A549 treated with Mapracorat at 1 μM for 4 hours (cell line): ENCODE measurements around the gene PCDHB14. TPM values are rescaled to one million over a fixed set of nuclear protein-coding genes. Genes with fewer than 3 reads are reported as not detected.

Source experiments
- total RNA-seq: library from RNA; stranded (reverse); fragments of 200-300 nt; extraction: Qiagen RNA extraction; gene quantifications from 5 replicates; pipeline ENCODE4 v1.2.3, GENCODE V29; 2022

PCDHB14 gene
- 0.05 to 0.21 TPM (median 0.14 TPM) in 5 replicates for total RNA-seq

DNA sequence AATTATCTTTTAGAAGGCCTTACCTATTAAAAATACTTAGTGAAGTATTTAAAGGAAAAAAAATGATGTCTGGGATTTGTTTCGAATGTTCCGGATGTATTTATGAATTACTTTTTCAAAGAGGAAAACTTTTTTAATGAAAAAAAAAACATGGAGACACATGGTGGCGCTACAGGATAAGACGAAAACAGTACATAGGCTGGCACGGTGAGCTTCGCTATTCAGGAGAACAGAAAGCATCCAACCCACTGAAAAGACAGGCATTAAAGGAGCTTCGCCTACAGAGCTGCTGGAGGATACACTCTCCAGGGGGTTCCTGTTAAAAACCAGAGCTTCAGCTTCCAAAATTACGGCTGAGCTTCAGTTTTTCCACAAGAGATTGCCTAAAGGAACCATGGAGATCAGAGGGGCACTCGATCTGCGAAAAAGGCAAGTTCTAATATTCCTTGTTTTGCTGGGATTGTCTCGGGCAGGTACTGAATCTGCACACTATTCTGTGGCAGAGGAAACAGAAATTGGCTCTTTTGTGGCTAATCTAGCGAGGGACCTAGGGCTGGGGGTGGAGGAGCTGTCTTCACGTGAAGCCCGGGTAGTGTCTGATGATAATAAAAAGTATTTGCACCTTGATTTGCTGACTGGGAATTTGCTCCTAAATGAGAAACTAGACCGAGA, at the start of gene PCDHB14:
PCDHB14 (plus strand) TSS at position 232 of the 672 bp plus-strand sequence; CDS start at position 395, 163 bp downstream.

DNA sequence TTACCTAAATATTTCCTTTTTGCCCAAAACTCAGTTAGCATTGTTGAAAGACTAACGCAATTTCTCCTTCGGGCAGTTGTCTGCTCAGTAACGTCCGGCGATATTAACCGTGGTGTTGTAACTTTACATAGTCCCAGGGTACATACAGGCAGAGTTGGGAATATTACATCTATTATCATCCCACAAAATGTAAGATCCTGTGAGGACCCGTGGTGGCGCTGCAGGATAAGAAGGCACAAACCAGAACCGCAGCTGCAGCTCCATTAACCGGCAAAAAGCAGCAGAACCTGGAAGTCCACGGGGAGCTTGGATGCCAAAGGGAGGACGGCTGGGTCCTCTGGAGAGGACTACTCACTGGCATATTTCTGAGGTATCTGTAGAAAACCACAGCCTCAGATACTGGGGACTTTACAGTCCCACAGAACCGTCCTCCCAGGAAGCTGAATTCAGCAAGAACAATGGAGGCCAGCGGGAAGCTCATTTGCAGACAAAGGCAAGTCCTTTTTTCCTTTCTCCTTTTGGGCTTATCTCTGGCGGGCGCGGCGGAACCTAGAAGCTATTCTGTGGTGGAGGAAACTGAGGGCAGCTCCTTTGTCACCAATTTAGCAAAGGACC, 45.5 kb upstream of the PCDHB14 start, which contains the start of gene PCDHB8:
PCDHB8 (plus strand) TSS at position 214 of the 615 bp plus-strand sequence; CDS start at position 459, 245 bp downstream.

GRCh38 chr5:141182248-141182647, 40.9 kb upstream of the PCDHB14 start, which contains the start of gene PCDHB16:
Gene PCDHB16 (plus strand): TSS chr5:141182387. CDS start chr5:141182560, 173 bp downstream.

GRCh38 chr5:141186897-141187512, 36.1 kb upstream of the PCDHB14 start, which contains the start of gene PCDHB9:
Gene PCDHB9 (plus strand): TSS chr5:141187161. CDS start chr5:141187319, 158 bp downstream.

DNA sequence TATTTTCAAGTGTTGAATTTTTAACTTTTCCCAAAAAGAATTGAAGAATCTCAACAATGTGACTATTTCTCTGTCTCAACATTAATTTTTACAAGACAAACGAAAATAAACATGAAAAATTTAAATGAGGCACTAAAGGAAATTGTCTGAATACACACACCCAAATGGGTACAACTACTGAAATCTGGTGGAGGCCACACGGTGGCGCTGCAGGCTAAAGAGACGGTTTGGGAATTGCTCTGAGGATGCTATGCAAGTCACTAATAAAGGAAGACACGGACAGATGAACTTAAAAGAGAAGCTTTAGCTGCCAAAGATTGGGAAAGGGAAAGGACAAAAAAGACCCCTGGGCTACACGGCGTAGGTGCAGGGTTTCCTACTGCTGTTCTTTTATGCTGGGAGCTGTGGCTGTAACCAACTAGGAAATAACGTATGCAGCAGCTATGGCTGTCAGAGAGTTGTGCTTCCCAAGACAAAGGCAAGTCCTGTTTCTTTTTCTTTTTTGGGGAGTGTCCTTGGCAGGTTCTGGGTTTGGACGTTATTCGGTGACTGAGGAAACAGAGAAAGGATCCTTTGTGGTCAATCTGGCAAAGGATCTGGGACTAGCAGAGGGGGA, 30.9 kb upstream of the PCDHB14 start, which contains the start of gene PCDHB10:
PCDHB10 (plus strand) TSS at position 244 of the 616 bp plus-strand sequence; CDS start at position 444, 200 bp downstream.

DNA sequence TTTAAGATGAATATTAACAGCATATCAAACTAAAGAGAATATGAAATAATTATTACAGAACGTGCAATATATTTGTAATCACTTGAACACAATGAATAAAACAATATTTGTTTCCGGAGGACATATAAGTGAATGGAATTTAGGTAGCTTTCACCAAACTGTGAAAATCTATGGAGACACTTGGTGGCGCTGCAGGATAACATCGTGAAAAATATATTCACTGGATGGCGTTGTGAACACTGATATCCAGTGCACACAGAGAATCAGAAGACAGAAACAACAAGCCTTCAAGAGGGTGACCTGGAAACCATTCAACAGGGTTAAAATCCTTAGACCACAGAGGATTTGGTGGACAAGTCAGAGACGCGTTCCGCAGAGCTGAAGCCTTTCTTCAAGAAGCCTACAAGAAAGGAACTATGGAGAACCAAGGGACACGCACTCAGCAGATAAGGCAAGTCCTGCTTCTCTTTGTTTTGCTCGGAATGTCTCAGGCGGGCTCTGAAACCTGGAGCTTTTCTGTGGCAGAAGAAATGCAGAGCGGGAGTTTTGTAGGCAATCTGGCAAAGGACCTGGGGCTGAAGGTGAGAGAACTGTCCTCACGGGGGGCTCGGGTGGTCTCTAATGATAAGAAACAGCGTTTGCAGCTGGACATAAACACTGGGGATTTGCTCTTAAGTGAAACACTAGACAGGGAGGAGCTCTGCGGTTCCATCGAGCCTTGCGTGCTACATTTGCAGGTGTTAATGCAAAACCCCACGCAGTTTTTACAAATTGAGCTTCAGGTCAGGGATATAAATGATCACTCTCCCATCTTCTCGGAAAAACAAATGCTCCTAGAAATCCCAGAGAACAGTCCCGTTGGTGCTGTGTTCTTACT, 23.5 kb upstream of the PCDHB14 start, which contains the start of gene PCDHB11:
PCDHB11 (plus strand) TSS at position 269 of the 877 bp plus-strand sequence; CDS start at position 417, 148 bp downstream.

GRCh38 chr5:141208478-141208877, 14.7 kb upstream of the PCDHB14 start, which contains the start of gene PCDHB12:
Gene PCDHB12 (plus strand): TSS chr5:141208719. CDS start chr5:141208908, 189 bp downstream.

DNA sequence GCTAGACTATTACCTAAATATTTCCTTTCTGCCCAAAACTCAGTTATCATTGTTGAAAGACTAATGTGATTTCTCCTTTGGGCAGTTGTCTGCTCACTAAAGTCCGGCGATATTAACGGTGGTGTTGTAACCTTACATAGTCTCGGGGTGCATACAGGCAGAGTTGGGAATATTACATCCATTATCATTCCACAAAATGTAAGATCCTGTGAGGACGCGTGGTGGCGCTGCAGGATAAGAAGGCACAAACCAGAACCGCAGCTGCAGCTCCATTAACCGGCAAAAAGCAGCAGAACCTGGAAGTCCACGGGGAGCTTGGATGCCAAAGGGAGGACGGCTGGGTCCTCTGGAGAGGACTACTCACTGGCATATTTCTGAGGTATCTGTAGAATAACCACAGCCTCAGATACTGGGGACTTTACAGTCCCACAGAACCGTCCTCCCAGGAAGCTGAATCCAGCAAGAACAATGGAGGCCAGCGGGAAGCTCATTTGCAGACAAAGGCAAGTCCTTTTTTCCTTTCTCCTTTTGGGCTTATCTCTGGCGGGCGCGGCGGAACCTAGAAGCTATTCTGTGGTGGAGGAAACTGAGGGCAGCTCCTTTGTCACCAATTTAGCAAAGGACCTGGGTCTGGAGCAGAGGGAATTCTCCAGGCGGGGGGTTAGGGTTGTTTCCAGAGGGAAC, 9.3 kb upstream of the PCDHB14 start, which contains the start of gene PCDHB13:
PCDHB13 (plus strand) TSS at position 264 of the 684 bp plus-strand sequence; CDS start at position 469, 205 bp downstream.

DNA sequence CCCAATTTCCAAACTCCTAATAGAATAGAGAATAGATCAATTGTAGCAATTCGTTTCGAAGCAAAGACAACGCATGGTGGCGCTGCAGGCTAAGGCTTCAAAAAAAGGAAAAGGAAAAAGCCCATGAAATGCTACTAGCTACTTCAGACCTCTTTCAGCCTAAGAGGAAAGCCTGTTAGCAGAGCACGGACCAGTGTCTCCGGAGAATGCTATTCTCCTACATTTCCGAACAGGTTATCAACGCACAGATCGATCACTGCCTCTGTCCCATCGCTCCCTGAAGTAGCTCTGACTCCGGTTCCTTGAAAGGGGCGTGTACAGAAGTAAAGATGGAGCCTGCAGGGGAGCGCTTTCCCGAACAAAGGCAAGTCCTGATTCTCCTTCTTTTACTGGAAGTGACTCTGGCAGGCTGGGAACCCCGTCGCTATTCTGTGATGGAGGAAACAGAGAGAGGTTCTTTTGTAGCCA, 22.1 kb downstream of the PCDHB14 start, which contains the start of gene PCDHB15:
PCDHB15 (plus strand) TSS at position 146 of the 468 bp plus-strand sequence; CDS start at position 330, 184 bp downstream.

Other genes starting within 250 kb of the PCDHB14 start
- not detected in 5 replicates for gene PCDHB1, start 172.0 kb upstream of the PCDHB14 start, total RNA-seq
- gene PCDHB2, start 128.7 kb upstream of the PCDHB14 start, total RNA-seq: 3.3 to 13.0 TPM (median 3.7 TPM) in 5 replicates
- gene PCDHB3, start 122.9 kb upstream of the PCDHB14 start, total RNA-seq: 8.7 TPM in 1 of 5 replicates, not detected in the others
- 0.07 to 0.13 TPM (median 0.09 TPM) in 4 of 5 replicates, not detected in the other for gene PCDHB4, start 101.5 kb upstream of the PCDHB14 start, total RNA-seq
- gene PCDHB5, start 88.1 kb upstream of the PCDHB14 start, total RNA-seq: 1.2 to 1.6 TPM (median 1.3 TPM) in 5 replicates
- 0.79 to 1.1 TPM (median 0.90 TPM) in 5 replicates for gene PCDHB6, start 73.3 kb upstream of the PCDHB14 start, total RNA-seq
- 0.05 TPM in 1 of 5 replicates, not detected in the others for gene PCDHB7, start 50.7 kb upstream of the PCDHB14 start, total RNA-seq
- gene PCDHB8, start 45.6 kb upstream of the PCDHB14 start, total RNA-seq: 0.19 to 0.42 TPM (median 0.22 TPM) in 5 replicates
- gene PCDHB16, start 41.0 kb upstream of the PCDHB14 start, total RNA-seq: 0.05 to 0.08 TPM (median 0.05 TPM) in 4 of 5 replicates, not detected in the other
- gene PCDHB9, start 36.2 kb upstream of the PCDHB14 start, total RNA-seq: 0.03 to 0.26 TPM (median 0.05 TPM) in 3 of 5 replicates, not detected in the others
- not detected in 5 replicates for gene PCDHB10, start 31.0 kb upstream of the PCDHB14 start, total RNA-seq
- gene PCDHB11, start 23.7 kb upstream of the PCDHB14 start, total RNA-seq: 0.05 to 0.08 TPM (median 0.08 TPM) in 4 of 5 replicates, not detected in the other
- gene PCDHB12, start 14.6 kb upstream of the PCDHB14 start, total RNA-seq: 0.06 TPM in 1 of 5 replicates, not detected in the others
- 0.04 to 0.12 TPM (median 0.05 TPM) in 5 replicates for gene PCDHB13, start 9.4 kb upstream of the PCDHB14 start, total RNA-seq
- gene PCDHB15, start 22.1 kb downstream of the PCDHB14 start, total RNA-seq: 0.06 to 0.11 TPM (median 0.10 TPM) in 3 of 5 replicates, not detected in the others
- not detected in 5 replicates for gene SLC25A2, start 80.7 kb downstream of the PCDHB14 start, total RNA-seq
- gene TAF7, start 97.4 kb downstream of the PCDHB14 start, total RNA-seq: 60.0 to 73.5 TPM (median 68.7 TPM) in 5 replicates
- 0.24 to 0.29 TPM (median 0.26 TPM) in 5 replicates for gene PCDHGA1, start 107.2 kb downstream of the PCDHB14 start, total RNA-seq
- gene PCDHGA2, start 115.4 kb downstream of the PCDHB14 start, total RNA-seq: 0.42 to 0.91 TPM (median 0.68 TPM) in 5 replicates
- gene PCDHGA3, start 120.5 kb downstream of the PCDHB14 start, total RNA-seq: not detected in 5 replicates
- 1.3 to 2.0 TPM (median 1.9 TPM) in 5 replicates for gene PCDHGB1, start 126.8 kb downstream of the PCDHB14 start, total RNA-seq
- 0.07 to 0.22 TPM (median 0.12 TPM) in 5 replicates for gene PCDHGA4, start 131.7 kb downstream of the PCDHB14 start, total RNA-seq
- gene PCDHGB2, start 136.7 kb downstream of the PCDHB14 start, total RNA-seq: 0.06 to 0.11 TPM (median 0.07 TPM) in 4 of 5 replicates, not detected in the other
- gene PCDHGA5, start 140.8 kb downstream of the PCDHB14 start, total RNA-seq: 0.09 to 0.17 TPM (median 0.14 TPM) in 5 replicates
- 0.10 to 0.31 TPM (median 0.21 TPM) in 5 replicates for gene PCDHGB3, start 146.9 kb downstream of the PCDHB14 start, total RNA-seq
- 0.13 to 0.27 TPM (median 0.21 TPM) in 5 replicates for gene PCDHGA6, start 150.5 kb downstream of the PCDHB14 start, total RNA-seq
- 0.69 to 1.1 TPM (median 0.90 TPM) in 5 replicates for gene PCDHGA7, start 159.4 kb downstream of the PCDHB14 start, total RNA-seq
- 0.55 to 1.0 TPM (median 0.97 TPM) in 5 replicates for gene PCDHGB4, start 164.4 kb downstream of the PCDHB14 start, total RNA-seq
- 0.02 to 0.06 TPM (median 0.06 TPM) in 3 of 5 replicates, not detected in the others for gene PCDHGA8, start 169.3 kb downstream of the PCDHB14 start, total RNA-seq
- 1.6 to 2.6 TPM (median 2.2 TPM) in 5 replicates for gene PCDHGB5, start 174.6 kb downstream of the PCDHB14 start, total RNA-seq
- 0.06 to 0.08 TPM (median 0.06 TPM) in 3 of 5 replicates, not detected in the others for gene PCDHGA9, start 179.4 kb downstream of the PCDHB14 start, total RNA-seq
- gene PCDHGB6, start 184.7 kb downstream of the PCDHB14 start, total RNA-seq: 0.08 to 0.13 TPM (median 0.12 TPM) in 5 replicates
- gene PCDHGA10, start 189.6 kb downstream of the PCDHB14 start, total RNA-seq: 0.02 to 0.03 TPM in 2 of 5 replicates, not detected in the others
- 0.05 to 0.10 TPM (median 0.07 TPM) in 3 of 5 replicates, not detected in the others for gene PCDHGB7, start 194.3 kb downstream of the PCDHB14 start, total RNA-seq
- gene PCDHGA11, start 197.7 kb downstream of the PCDHB14 start, total RNA-seq: 0.04 to 0.06 TPM (median 0.05 TPM) in 3 of 5 replicates, not detected in the others
- gene PCDHGA12, start 207.2 kb downstream of the PCDHB14 start, total RNA-seq: 0.02 TPM in 1 of 5 replicates, not detected in the others